H1 (cell line): Measurements from ENCODE around the gene MARK4. TPM values are rescaled to one million over a fixed set of nuclear protein-coding genes. Genes with fewer than 3 reads are reported as not detected.

Source experiments
- BRCA1 ChIP-seq: IDR thresholded peaks from 2 replicates; pipeline ENCODE4 v1.6.1; 2012; ENCODE audit warnings: low read depth, low read length, improper control_type of control experiment
- KDM1A ChIP-seq: fragments of 200-600, 300-600 bp; sonication (generic); IDR thresholded peaks from 2 replicates; pipeline ENCODE4 v1.7.1; 2016; ENCODE audit warnings: mild to moderate bottlenecking, low read length, borderline replicate concordance
- KDM4A ChIP-seq: IDR thresholded peaks from one replicate; pipeline ENCODE4 v1.7.1; 2012; ENCODE audit warnings: low read depth, mild to moderate bottlenecking, moderate library complexity, low read length, inconsistent platforms; ENCODE audit not compliant: severe bottlenecking
- TEAD4 ChIP-seq: IDR thresholded peaks from 2 replicates; pipeline ENCODE4 v1.6.1; 2012; ENCODE audit warnings: low read depth, low read length, inconsistent platforms, mixed read lengths
- polyA plus RNA-seq, 7 experiments: library from polyadenylated mRNA; depleted of rRNA in 3 of 7; stranded (reverse) in 5 of 7; unstranded in 2 of 7; fragments of >200 nt in 5 of 7; fragments of 200-250 nt in 2 of 7; gene quantifications; 1 replicate in 5 of 7; 2 replicates in 1 of 7; 4 replicates in 1 of 7; pipeline versions ENCODE4 v1.2.1 to v1.2.3, GENCODE V29; 2011 to 2013; ENCODE audit warnings: missing spikeins in 2 of 7, mixed read lengths in 2 of 7
- total RNA-seq: library from RNA; stranded (reverse); fragmentation: NEBNext Ultra II Directional; extraction: Animal tissue kit (Norgen Biotek cat#: 25700); gene quantifications from 2 replicates; pipeline ENCODE4 v1.2.1, GENCODE V29; 2021
- TF ChIP-seq, protein P1 (sequence below): fragments of 300-600 bp; sonication (generic); IDR thresholded peaks from 2 replicates; pipeline ENCODE4 v1.7.1; 2012; ENCODE audit warnings: low read length, moderate library complexity, mild to moderate bottlenecking, inconsistent platforms; ENCODE audit not compliant: insufficient replicate concordance
- TF ChIP-seq, protein P2 (sequence below): IDR thresholded peaks from 2 replicates; pipeline ENCODE4 v1.6.1; 2012; ENCODE audit warnings: inconsistent platforms

The MARK4 gene
- total and polyA plus RNA-seq, 2 of the 8 experiments (the other 6 are each of a cell fraction or from before 2014, with no cell fraction given) = 12.3 to 49.8 TPM

DNA sequence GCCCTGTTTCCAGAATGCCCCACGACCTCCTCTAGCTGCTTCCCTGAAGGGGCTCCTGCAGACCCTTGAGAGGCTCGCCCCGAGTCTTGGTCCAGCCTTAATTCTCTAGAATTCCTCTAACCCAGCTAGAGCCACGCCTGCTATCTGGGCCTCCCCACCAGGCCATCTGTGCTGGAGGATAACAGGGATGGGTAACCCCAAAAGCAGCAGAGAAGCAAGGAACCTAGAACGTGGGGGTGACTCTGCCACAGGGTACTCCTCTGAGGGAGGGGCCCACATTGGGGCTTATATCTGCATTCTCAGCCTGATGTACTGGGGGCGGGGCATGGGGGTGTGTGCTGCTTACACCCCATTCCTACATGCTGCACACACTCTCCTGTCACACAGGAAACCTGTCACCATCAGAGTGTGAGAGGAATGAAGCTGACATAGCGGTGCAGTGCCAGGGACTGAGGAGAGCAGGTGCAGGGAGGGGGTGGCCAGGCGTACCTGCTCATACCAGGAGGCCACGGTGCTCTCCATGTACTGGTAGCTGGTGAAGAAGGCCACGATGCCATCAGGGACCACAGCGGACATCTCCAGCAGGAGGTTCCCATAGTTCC, 103.3 kb downstream of the MARK4 start (continued):
- TF ChIP-seq, protein P1, sequence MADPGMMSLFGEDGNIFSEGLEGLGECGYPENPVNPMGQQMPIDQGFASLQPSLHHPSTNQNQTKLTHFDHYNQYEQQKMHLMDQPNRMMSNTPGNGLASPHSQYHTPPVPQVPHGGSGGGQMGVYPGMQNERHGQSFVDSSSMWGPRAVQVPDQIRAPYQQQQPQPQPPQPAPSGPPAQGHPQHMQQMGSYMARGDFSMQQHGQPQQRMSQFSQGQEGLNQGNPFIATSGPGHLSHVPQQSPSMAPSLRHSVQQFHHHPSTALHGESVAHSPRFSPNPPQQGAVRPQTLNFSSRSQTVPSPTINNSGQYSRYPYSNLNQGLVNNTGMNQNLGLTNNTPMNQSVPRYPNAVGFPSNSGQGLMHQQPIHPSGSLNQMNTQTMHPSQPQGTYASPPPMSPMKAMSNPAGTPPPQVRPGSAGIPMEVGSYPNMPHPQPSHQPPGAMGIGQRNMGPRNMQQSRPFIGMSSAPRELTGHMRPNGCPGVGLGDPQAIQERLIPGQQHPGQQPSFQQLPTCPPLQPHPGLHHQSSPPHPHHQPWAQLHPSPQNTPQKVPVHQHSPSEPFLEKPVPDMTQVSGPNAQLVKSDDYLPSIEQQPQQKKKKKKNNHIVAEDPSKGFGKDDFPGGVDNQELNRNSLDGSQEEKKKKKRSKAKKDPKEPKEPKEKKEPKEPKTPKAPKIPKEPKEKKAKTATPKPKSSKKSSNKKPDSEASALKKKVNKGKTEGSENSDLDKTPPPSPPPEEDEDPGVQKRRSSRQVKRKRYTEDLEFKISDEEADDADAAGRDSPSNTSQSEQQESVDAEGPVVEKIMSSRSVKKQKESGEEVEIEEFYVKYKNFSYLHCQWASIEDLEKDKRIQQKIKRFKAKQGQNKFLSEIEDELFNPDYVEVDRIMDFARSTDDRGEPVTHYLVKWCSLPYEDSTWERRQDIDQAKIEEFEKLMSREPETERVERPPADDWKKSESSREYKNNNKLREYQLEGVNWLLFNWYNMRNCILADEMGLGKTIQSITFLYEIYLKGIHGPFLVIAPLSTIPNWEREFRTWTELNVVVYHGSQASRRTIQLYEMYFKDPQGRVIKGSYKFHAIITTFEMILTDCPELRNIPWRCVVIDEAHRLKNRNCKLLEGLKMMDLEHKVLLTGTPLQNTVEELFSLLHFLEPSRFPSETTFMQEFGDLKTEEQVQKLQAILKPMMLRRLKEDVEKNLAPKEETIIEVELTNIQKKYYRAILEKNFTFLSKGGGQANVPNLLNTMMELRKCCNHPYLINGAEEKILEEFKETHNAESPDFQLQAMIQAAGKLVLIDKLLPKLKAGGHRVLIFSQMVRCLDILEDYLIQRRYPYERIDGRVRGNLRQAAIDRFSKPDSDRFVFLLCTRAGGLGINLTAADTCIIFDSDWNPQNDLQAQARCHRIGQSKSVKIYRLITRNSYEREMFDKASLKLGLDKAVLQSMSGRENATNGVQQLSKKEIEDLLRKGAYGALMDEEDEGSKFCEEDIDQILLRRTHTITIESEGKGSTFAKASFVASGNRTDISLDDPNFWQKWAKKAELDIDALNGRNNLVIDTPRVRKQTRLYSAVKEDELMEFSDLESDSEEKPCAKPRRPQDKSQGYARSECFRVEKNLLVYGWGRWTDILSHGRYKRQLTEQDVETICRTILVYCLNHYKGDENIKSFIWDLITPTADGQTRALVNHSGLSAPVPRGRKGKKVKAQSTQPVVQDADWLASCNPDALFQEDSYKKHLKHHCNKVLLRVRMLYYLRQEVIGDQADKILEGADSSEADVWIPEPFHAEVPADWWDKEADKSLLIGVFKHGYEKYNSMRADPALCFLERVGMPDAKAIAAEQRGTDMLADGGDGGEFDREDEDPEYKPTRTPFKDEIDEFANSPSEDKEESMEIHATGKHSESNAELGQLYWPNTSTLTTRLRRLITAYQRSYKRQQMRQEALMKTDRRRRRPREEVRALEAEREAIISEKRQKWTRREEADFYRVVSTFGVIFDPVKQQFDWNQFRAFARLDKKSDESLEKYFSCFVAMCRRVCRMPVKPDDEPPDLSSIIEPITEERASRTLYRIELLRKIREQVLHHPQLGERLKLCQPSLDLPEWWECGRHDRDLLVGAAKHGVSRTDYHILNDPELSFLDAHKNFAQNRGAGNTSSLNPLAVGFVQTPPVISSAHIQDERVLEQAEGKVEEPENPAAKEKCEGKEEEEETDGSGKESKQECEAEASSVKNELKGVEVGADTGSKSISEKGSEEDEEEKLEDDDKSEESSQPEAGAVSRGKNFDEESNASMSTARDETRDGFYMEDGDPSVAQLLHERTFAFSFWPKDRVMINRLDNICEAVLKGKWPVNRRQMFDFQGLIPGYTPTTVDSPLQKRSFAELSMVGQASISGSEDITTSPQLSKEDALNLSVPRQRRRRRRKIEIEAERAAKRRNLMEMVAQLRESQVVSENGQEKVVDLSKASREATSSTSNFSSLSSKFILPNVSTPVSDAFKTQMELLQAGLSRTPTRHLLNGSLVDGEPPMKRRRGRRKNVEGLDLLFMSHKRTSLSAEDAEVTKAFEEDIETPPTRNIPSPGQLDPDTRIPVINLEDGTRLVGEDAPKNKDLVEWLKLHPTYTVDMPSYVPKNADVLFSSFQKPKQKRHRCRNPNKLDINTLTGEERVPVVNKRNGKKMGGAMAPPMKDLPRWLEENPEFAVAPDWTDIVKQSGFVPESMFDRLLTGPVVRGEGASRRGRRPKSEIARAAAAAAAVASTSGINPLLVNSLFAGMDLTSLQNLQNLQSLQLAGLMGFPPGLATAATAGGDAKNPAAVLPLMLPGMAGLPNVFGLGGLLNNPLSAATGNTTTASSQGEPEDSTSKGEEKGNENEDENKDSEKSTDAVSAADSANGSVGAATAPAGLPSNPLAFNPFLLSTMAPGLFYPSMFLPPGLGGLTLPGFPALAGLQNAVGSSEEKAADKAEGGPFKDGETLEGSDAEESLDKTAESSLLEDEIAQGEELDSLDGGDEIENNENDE = no peak
- TF ChIP-seq, protein P2, sequence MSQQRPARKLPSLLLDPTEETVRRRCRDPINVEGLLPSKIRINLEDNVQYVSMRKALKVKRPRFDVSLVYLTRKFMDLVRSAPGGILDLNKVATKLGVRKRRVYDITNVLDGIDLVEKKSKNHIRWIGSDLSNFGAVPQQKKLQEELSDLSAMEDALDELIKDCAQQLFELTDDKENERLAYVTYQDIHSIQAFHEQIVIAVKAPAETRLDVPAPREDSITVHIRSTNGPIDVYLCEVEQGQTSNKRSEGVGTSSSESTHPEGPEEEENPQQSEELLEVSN = no peak
- TF ChIP-seq KDM1A (no peak), TEAD4 (no peak), BRCA1 (no peak), KDM4A (no peak)
- TF ChIP-seq, all 59 proteins: peak for 0
